GM12801 (cell line): ENCODE data around the gene ZNF296.

Experiments
- CTCF ChIP-seq: IDR thresholded peaks from one replicate; pipeline ENCODE4 v1.5.1; 2011; ENCODE audit warnings: control low read depth; ENCODE audit not compliant: insufficient read length; ENCODE audit errors: extremely low read depth

The ZNF296 gene

DNA sequence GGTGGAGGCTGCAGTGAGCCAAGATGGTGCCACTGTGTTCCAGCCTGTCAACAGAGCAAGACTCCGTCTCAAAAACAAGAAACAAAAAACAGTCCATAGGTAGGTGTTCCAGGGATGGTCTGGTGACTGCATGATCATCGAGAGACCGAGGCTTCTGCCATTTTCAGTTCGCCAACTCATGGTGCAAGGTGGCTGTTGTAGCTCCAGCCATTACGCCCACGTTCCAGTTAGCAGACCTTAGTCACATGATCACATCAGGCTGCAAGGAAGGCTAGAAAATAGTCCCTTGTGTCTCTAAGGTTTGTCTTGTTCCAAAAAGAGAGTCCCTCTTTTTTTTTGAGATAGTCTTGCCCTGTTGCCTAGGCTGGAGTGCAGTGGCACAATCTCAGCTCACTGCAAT is 40.5 kb downstream of the ZNF296 start:
- TF ChIP-seq CTCF, result no peak

- no peak for TF ChIP-seq CTCF
Measured at GRCh38 chr19:45032421-45032820, 43.9 kb downstream of the ZNF296 start.

DNA sequence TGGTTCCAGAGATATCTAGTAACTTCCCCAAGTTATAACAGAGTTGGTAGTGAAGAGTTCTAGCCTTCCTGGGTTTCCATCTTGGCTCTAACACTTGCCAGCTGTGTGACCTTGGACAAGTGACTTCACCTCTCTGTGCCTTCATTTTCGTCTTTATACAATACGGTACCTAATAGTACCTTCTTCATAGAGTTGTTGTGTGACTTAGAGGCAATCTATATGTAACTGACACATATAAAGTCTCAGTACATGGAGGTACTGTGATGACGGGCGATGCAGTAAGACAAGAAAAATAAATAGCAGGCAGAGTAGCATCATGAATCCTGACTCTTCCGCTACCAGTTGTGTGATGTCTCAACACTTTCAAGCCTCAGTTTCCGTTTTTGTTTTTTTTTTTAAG is 45.5 kb downstream of the ZNF296 start:
- no peak for TF ChIP-seq CTCF

GRCh38 chr19:45027371-45027770 is 48.9 kb downstream of the ZNF296 start:
- no peak for TF ChIP-seq CTCF

- no peak for TF ChIP-seq CTCF
Measured at GRCh38 chr19:45025264-45025663, 51.0 kb downstream of the ZNF296 start.

GRCh38 chr19:45023048-45023447 is 53.2 kb downstream of the ZNF296 start:
- no peak for TF ChIP-seq CTCF

DNA sequence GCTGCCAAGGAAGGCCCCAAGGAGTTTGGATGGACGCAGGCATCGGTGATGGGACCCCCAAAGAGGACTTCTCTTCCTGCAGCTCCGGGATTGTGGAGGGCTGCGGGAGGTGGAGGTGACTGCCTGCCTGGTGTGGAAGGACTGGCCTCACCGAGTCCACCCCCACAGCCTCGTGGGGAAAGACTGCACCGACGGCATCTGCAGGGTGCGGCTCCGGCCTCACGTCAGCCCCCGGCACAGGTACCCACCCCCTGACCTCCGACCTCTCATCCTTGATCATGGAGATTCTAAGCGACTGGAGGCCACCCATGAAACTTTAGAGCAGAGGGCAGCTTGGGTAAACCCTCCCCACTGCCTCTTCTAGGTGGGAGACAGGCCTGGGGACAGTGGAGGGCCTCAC is 54.3 kb downstream of the ZNF296 start:
- no peak for TF ChIP-seq CTCF
